Upper lobe of left lung (tissue), 4 donors: ENCODE measurements around the gene CFAP43.

Experiments used
- CTCF ChIP-seq, 6 experiments: fragments of 450-650 bp in 4 of 6; fragments of 200-600 bp in 2 of 6; sonication (generic) in 2 of 6; IDR thresholded peaks; one replicate each; pipeline ENCODE4 v1.5.1; 2016 to 2019; ENCODE audit warnings: antibody characterized with exemption in 6 of 6
- POLR2A ChIP-seq, 4 donors: fragments of 450-650 bp; IDR thresholded peaks; one replicate each; pipeline ENCODE4 v1.5.1; 2016 to 2017; ENCODE audit warnings: antibody characterized with exemption in 4 of 4, mild to moderate bottlenecking in 2 of 4

- TF ChIP-seq CTCF (IDR thresholded peaks at IDR 0.05), result no peak
- TF ChIP-seq POLR2A (IDR thresholded peaks at IDR 0.05), result no peak
Measured at GRCh38 chr10:104262055-104262454, 29.9 kb upstream of the CFAP43 start.
